Astrocyte (in vitro differentiated cells and primary cell): Measurements from ENCODE around the gene BTN3A1.

ENCODE experiments used
- EZH2 ChIP-seq: IDR thresholded peaks from 2 replicates; pipeline ENCODE4 v1.6.1; 2012; ENCODE audit warnings: mild to moderate bottlenecking, low read length, inconsistent platforms; ENCODE audit not compliant: insufficient read depth
- TF ChIP-seq, protein P1 (sequence below): IDR thresholded peaks from 2 replicates; pipeline ENCODE4 v1.5.1; 2011; ENCODE audit warnings: low read depth, mild to moderate bottlenecking, inconsistent platforms, low read length, moderate library complexity; ENCODE audit not compliant: insufficient read depth

DNA sequence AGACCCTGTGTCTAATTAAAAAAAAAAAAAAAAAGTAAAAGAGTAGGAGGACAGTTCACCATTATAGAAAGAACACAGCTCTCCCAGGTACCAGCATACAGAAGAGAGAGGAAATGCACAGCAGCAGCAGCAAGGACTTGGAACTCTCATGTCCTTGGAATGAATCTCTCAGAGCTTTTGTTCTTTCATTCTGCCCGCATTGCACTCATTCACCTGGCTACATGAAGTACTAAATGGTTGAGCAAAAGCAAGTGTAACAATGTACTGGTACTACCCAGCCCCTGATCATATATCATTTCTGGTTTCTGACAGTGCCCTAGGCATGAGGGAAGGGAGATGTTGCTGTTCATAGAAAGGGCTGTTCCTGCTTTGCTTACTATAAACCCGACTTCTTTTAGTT, 26.1 kb downstream of the BTN3A1 start:
- TF ChIP-seq, protein P1, sequence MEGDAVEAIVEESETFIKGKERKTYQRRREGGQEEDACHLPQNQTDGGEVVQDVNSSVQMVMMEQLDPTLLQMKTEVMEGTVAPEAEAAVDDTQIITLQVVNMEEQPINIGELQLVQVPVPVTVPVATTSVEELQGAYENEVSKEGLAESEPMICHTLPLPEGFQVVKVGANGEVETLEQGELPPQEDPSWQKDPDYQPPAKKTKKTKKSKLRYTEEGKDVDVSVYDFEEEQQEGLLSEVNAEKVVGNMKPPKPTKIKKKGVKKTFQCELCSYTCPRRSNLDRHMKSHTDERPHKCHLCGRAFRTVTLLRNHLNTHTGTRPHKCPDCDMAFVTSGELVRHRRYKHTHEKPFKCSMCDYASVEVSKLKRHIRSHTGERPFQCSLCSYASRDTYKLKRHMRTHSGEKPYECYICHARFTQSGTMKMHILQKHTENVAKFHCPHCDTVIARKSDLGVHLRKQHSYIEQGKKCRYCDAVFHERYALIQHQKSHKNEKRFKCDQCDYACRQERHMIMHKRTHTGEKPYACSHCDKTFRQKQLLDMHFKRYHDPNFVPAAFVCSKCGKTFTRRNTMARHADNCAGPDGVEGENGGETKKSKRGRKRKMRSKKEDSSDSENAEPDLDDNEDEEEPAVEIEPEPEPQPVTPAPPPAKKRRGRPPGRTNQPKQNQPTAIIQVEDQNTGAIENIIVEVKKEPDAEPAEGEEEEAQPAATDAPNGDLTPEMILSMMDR = no peak
- no peak for TF ChIP-seq EZH2
